Iris pigment epithelial cell (primary cell): Measurements from ENCODE around the gene SEBOX.

Experiments
- DNase-seq: peaks from one replicate; pipeline ENCODE4 v3.0.0-alpha.2; 2011; ENCODE audit warnings: low read depth

The SEBOX gene

GRCh38 chr17:28317966-28318758 lies 46.8 kb downstream of the SEBOX start:
- DNase-seq = peak; percentile 9

- DNase-seq = no peak
Measured at GRCh38 chr17:28317099-28317965, 47.7 kb downstream of the SEBOX start.

- no peak for DNase-seq
Measured at GRCh38 chr17:28315846-28316705, 48.9 kb downstream of the SEBOX start.

- DNase-seq = no peak
Measured at GRCh38 chr17:28313841-28314240, 51.2 kb downstream of the SEBOX start.
